HG03354 (cell line): ENCODE data around the gene SEC14L6.
"Not testable (repeated sequence)": the region's sequence is repeated elsewhere in the genome, so short reads cannot be mapped to it uniquely, and the experiment has no call there.

ENCODE experiments used
- ATAC-seq: cut with Tn5 transposase; IDR thresholded peaks from one replicate; pipeline ENCODE4 v1.9.1; 2021; ENCODE audit warnings: mild to moderate bottlenecking; ENCODE audit not compliant: unreplicated experiment, poor library complexity, severe bottlenecking

The SEC14L6 gene

DNA sequence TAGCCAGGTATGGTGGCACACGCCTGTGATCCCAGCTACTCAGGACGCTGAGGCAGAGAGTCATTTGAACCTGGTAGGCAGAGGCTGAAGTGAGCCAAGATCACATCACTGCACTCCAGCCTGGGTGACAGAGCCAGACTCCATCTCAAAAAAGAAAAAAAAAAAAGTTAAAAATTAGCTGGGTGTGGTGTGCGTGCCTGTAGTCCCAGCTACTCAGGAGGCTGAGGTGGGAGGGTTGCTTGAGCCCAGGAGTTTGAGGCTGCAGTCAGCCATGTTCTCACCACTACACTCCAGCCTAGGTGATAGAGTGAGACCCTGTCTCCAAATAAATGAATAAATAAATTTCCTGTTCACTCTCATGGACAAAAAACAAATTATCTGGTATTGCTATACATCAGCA, 5.0 kb downstream of the SEC14L6 start:
- not testable (repeated sequence) for ATAC-seq

- ATAC-seq = no peak
Observed at GRCh38 chr22:30539368-30539767, 7.2 kb downstream of the SEC14L6 start.

DNA sequence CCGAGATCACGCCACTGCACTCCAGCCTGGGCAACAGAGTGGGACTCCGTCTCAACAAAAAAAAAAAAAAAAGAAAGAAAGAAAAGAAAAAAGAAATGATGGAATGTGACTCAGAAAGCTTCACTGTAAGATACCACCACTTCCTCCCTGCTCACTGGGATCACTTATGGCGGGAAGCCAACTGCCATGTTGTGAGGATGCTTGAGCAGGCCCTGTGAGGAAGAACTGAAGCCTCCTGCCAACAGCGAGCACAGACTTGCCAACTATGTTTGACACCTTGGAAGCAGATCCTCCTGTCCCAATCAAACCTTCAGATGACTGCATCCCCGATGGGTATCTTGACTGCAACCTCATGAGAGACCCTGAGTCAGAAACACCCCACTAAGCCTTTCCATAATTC, 8.3 kb downstream of the SEC14L6 start:
- no peak for ATAC-seq

- ATAC-seq = no peak
Observed at GRCh38 chr22:30537083-30537731, 9.3 kb downstream of the SEC14L6 start.

GRCh38 chr22:30535182-30535581, 11.4 kb downstream of the SEC14L6 start:
- no peak for ATAC-seq

DNA sequence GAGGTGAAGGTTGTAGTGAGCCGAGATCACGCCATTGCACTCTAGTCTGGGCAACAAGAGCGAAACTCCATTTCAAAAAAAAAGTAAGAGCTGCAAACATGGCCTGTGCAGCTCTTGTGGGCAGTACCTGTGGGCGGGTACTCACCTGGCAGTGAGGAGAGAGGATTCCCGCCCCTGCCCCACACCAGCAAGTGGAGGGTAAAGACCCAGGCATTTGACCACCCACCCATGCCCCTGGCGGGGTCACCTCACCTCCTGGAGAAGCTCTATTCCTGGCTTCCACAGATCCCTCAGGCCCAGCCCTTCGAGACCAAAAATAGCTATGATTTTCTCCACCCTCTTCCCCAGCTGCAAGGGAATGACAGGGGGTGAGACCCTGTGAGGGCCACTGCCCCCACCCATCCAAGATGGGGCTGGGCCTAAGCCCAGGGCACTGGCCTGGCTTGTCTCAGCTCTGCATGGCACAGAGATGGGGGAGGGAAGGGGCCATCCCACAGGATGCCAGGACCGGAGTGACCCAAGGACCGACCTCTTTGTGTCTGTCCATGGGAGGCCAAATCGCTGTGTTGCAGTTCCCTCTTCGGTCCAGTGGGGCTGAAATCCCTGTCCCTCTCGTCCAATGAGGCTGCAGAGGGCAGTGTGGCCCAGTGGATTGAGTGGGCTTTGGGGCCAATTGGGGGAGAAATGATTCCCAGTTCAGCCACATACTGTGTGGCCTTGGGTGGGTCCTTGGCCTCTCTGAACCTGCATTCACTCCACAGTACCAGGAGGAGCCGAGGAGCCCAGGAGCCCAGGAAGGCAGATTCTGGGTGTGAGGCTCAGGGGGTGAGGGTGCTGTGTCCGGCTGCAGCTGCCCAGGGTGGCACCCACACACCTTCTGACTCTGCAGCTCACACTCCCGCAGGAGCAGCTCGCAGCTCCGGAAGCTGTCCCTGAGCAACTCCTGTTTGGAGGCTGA, 14.6 kb downstream of the SEC14L6 start:
- ATAC-seq = no peak

GRCh38 chr22:30526656-30527055, 19.9 kb downstream of the SEC14L6 start:
- no peak for ATAC-seq

- no peak for ATAC-seq
Observed at GRCh38 chr22:30523646-30524489, 22.7 kb downstream of the SEC14L6 start.

DNA sequence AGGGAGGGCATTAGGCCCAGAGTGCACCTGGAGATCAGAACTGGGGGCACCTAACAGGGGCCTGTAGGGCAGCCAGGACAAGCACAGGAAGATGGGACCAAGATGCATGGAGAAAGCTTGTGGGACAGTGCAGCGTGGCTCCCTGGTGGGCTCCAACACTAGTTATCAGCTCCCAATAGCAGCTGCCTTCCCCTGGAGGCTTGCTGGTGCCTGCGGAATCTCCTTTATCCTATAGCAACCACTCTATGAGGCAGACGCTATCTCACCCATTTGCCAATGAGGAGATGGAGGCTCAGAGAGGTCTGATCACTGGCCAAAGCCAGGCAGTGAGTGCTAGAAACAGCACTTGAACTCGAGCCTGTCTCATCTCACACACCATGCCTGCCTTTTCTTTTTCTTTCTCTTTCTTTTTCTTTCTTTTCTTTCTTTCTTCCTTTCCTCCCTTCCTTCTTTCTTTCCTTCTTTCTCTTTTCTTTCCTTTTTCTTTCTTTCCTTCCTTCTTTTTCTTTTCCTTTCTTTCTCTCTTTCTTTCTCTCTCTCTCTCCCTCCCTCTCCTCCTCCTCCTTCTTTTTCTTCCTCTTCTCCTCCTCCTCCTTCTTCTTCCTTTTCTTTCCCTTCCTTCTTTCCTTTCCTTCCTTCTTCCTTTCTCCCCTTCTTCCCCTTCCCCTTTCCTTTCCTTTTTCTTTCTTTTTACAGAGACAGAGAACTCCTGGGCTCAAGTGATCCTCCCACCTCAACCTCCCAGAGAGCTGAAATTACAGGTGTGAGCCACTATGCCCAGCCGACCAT, 25.0 kb downstream of the SEC14L6 start:
- no peak for ATAC-seq

DNA sequence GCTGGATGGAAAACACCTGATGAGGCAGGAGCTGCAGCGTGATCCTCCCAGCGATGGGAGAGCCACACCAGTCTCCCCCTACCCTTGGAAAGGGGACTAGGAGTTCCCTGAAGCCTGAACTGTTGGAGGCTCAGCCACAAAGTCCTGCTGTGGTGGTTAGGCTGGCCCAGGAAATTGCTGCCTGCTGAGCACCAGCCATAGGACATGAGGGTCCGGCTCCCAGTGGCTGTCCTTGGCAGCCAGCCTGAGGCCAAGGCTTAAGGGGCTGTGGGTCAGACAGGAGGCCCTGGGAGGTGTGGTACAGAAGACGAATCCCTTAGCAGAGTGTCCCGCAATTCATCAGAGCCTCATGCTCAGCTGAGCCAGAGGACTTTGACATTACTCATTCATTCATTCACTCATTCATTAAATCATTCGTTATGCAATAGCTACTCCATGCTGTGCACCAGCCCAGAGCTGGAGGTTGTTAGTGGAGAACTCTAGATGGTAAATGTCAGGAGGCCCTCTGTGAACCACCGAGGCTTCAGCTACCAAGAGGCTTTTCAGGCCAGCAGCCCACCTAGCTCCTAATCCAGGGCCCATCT, 26.6 kb downstream of the SEC14L6 start:
- no peak for ATAC-seq

GRCh38 chr22:30516731-30517130, 29.8 kb downstream of the SEC14L6 start:
- ATAC-seq = no peak

GRCh38 chr22:30516273-30516672, 30.3 kb downstream of the SEC14L6 start:
- ATAC-seq = no peak

DNA sequence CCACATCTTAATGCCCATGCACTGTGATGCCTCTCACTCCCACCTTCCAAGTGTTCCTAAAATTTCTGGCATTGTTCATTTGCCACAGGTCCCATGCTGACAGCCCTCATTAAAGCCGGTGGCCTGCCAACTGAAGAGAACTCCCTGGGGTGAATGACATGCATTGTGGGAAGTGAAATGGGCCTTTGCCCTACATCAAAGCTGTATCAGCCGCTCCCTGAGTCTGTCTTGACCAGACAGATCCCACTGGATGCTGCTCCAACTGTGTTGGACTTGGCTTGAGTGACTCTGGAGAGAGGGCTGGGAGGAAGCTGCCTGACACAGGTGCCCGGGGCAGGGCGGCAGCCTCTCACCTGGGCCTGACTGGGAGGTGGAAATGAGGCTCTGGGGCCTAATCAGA, 32.3 kb downstream of the SEC14L6 start:
- ATAC-seq = no peak

- no peak for ATAC-seq
Observed at GRCh38 chr22:30513462-30513861, 33.1 kb downstream of the SEC14L6 start.

DNA sequence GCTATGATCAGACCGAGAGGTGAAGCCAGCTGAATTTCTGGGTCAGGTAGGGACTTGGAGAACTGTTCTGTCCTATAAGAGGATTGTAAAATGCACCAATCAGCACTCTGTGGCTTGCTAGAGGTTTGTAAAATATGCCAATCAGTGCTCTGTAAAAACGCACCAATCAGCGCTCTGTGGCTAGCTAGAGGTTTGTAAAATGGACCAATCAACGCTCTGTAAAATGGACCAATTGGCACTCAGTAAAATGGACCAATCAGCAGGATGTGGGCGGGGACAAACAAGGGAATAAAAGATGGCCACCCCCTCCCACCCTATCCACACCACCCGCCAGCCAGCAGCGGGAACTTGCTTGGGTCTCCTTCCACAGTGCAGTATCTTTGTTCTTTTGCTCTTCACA, 34.6 kb downstream of the SEC14L6 start:
- ATAC-seq = no peak

DNA sequence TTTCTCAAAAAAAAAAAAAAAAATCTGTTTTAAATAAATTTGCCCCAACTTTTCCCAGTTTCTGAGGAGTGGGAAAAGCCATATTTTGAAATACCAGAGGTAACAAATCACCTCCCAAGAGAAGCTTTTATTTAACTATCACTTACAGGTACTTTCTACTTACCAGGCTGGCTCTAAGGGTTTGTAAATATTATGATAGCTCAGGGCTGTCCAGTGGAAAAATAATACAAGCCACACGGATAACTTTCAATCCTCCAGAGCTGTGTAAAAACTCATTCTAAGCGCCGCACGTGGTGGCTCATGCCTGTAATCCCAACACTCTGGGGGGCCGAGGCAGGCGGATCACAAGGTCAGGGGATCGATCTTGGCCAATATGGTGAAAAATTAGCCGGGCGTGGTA, 35.4 kb downstream of the SEC14L6 start:
- no peak for ATAC-seq

DNA sequence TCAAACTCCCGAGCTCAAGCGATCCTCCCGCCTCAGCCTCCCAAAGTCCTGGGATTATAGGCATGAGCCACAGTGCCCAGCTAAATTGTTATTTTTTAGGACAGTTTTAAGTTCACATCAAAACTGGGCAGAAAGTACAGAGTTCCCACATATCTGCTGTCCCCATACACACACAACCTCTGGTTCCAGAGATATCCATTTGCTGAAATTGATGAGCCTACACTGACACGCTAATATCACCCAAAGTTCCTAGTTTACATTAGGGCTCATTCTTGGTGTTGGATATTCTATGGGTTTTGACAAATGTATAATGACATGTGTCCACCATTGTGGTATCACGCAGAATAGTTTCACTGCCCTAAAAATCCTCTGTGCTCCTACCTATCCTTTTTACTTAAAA, 38.3 kb downstream of the SEC14L6 start:
- ATAC-seq = no peak

DNA sequence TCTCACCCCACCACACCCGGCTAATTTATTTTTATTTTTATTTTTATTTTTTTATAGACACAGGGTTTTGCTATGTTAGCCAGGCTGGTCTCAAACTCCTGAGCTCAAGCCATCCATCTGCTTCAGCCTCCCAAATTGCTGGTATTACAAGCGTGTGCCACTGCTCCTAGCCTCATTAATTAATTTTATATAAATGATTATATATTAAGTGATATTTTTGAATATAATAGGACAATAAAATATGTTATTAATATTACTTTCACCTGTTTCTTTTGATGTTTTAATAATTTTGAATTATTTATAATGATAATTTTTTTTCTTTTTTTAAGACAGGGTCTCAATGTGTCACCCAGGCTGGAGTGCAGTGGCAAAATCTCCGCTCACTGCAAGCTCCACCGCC, 38.9 kb downstream of the SEC14L6 start:
- ATAC-seq = no peak

GRCh38 chr22:30506507-30506968, 40.0 kb downstream of the SEC14L6 start:
- no peak for ATAC-seq
